Choroid plexus epithelial cell (primary cell): Measurements from ENCODE around the gene EMILIN3.

Source experiments
- DNase-seq: peaks from one replicate; pipeline ENCODE4 v3.0.0-alpha.2; 2010; ENCODE audit warnings: low read depth
- H3K4me3 ChIP-seq: 2 replicates; pipeline ENCODE4 v1.5.1; 2011; ENCODE audit warnings: low read depth, mild to moderate bottlenecking, control low read depth, low read length, moderate library complexity
- CTCF ChIP-seq: conservative IDR thresholded peaks from 2 replicates; pipeline ENCODE4 v1.5.1; 2011; ENCODE audit warnings: low read depth, mild to moderate bottlenecking, control low read depth, inconsistent platforms, low read length, moderate library complexity

Gene EMILIN3

GRCh38 chr20:41373251-41373783 is 6.7 kb upstream of the EMILIN3 start:
- TF ChIP-seq CTCF, result no peak
- no peak for DNase-seq
- H3K4me3 ChIP-seq, result no peak overlapping the region

GRCh38 chr20:41371371-41371770 is 4.8 kb upstream of the EMILIN3 start:
- TF ChIP-seq CTCF, result no peak
- DNase-seq, result no peak
- no peak overlapping the region for H3K4me3 ChIP-seq

GRCh38 chr20:41370176-41370575 is 3.6 kb upstream of the EMILIN3 start:
- H3K4me3 ChIP-seq, result no peak overlapping the region
- DNase-seq, result no peak
- no peak for TF ChIP-seq CTCF

GRCh38 chr20:41369673-41370072 is 3.1 kb upstream of the EMILIN3 start:
- no peak for TF ChIP-seq CTCF
- no peak for DNase-seq
- H3K4me3 ChIP-seq, result no peak overlapping the region

GRCh38 chr20:41367956-41368355 is 1.3 kb upstream of the EMILIN3 start:
- DNase-seq, result no peak
- no peak overlapping the region for H3K4me3 ChIP-seq
- TF ChIP-seq CTCF, result no peak

GRCh38 chr20:41367393-41367695 is 726 bp upstream of the EMILIN3 start:
- no peak overlapping the region for H3K4me3 ChIP-seq
- no peak for DNase-seq
- no peak for TF ChIP-seq CTCF

GRCh38 chr20:41365777-41366545 is 657 bp downstream of the EMILIN3 start:
- no peak overlapping the region for H3K4me3 ChIP-seq
- TF ChIP-seq CTCF, result no peak
- no peak for DNase-seq
